Tibial artery (tissue), 4 donors: ENCODE data around the gene MASP2.

Experiments used
- DNase-seq, 2 donors: peaks; one replicate each; pipeline ENCODE4 v3.0.0-alpha.2; 2019
- H3K27ac ChIP-seq, 2 donors: fragments of 200-600 bp; sonication (generic) in 1 of 2; 1 replicate in 1 of 2; 2 replicates in 1 of 2; pipeline ENCODE4 v1.5.1; 2018 to 2019; ENCODE audit warnings: mild to moderate bottlenecking in 1 of 2
- H3K27me3 ChIP-seq, 2 donors: fragments of 200-600 bp; sonication (generic) in 1 of 2; one replicate each; pipeline versions ENCODE4 v1.5.1 to v1.6.0; 2016 to 2019
- H3K36me3 ChIP-seq, 3 donors: fragments of 200-600 bp; sonication (generic) in 2 of 3; one replicate each; pipeline ENCODE4 v1.5.1; 2016 to 2019; ENCODE audit warnings: mild to moderate bottlenecking in 2 of 3
- H3K4me1 ChIP-seq, 4 donors: fragments of 200-600 bp; sonication (generic) in 2 of 4; 1 replicate in 3 of 4; 2 replicates in 1 of 4; pipeline ENCODE4 v1.5.1; 2016 to 2019
- H3K4me3 ChIP-seq, 2 donors: fragments of 200-600 bp; sonication (generic) in 1 of 2; 1 replicate in 1 of 2; 2 replicates in 1 of 2; pipeline ENCODE4 v1.5.1; 2018 to 2019; ENCODE audit warnings: mild to moderate bottlenecking in 2 of 2
- H3K9me3 ChIP-seq, 3 donors: fragments of 200-600 bp; sonication (generic) in 1 of 3; one replicate each; pipeline ENCODE4 v1.5.1; 2016 to 2019
- intact Hi-C: fragments of 100-400 bp; cut with DNase I; formaldehyde crosslinking; loops from one replicate; pipeline ENCODE4 v1.15.0; 2023; ENCODE audit warnings: low total_unique reads
- TF ChIP-seq, protein P1 (sequence below), 2 experiments: fragments of 200-600 bp in 1 of 2; fragments of 450-650 bp in 1 of 2; IDR thresholded peaks; one replicate each; pipeline ENCODE4 v1.5.1; 2017 to 2019; ENCODE audit warnings: antibody characterized with exemption in 2 of 2, mild to moderate bottlenecking in 1 of 2, moderate library complexity in 1 of 2

Gene MASP2

DNA sequence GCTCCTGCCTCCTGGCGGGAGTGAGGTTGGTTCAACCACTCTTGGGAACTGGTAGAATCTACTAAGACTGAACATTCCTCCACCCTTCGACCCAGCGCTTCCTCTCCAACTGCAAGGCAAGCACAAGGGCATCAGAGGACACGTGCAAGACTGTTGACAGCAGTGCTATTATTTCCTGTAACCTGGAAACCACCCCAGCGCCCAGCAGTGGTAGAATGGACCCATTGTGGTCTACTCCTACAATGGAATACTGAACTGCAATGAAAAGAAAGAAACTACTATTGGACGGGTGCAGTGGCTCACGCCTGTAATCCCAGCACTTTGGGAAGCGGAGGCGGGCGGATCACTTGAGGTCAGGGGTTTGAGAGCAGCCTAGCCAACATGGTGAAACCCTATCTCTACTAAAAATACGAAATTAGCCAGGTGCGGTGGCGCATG is 67.5 kb downstream of the MASP2 start:
- Histone ChIP-seq H3K4me1 (peaks cover 0 to 31% (median 24%) of the 10 kb centered on the region in 4 donors), H3K4me3 (peak overlapping the region; percentile 31 to 37), H3K9me3 (no peaks in the 10 kb centered on the region), H3K27me3 (peaks cover 0 to 4% of the 10 kb centered on the region in 2 donors), H3K27ac (peak overlapping the region; percentile 26 to 38), H3K36me3 (no peaks in the 10 kb centered on the region)
- intact Hi-C loops: no loop called here
- TF ChIP-seq, protein P1, sequence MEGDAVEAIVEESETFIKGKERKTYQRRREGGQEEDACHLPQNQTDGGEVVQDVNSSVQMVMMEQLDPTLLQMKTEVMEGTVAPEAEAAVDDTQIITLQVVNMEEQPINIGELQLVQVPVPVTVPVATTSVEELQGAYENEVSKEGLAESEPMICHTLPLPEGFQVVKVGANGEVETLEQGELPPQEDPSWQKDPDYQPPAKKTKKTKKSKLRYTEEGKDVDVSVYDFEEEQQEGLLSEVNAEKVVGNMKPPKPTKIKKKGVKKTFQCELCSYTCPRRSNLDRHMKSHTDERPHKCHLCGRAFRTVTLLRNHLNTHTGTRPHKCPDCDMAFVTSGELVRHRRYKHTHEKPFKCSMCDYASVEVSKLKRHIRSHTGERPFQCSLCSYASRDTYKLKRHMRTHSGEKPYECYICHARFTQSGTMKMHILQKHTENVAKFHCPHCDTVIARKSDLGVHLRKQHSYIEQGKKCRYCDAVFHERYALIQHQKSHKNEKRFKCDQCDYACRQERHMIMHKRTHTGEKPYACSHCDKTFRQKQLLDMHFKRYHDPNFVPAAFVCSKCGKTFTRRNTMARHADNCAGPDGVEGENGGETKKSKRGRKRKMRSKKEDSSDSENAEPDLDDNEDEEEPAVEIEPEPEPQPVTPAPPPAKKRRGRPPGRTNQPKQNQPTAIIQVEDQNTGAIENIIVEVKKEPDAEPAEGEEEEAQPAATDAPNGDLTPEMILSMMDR (IDR thresholded peaks at IDR 0.05): no peak
- peak; percentile 65 to 80 for DNase-seq

DNA sequence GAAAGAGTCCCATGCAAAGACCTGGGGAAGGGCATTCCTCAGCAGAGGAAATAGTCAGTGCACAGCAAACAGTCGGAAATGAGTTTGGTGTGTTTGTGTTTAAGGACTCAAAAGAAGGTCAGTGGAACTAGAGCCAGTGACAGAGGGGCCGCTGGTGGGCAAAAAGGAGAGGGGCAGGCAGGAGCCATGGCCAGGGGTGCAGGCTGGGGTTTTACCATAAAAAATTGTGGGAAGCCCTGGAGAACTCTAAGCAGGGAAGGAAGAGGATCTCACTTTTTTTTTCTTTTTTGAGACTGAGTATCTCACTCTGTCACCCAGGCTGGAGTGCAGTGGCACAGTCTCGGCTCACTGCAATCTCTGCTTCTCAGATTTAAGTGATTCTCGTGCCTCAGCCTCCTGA is 68.3 kb downstream of the MASP2 start:
- intact Hi-C loops: no loop called here
- Histone ChIP-seq H3K27ac (no peak overlapping the region), H3K9me3 (no peaks in the 10 kb centered on the region), H3K36me3 (no peaks in the 10 kb centered on the region), H3K4me1 (peaks cover 0 to 32% (median 26%) of the 10 kb centered on the region in 4 donors), H3K4me3 (no peak overlapping the region), H3K27me3 (no peaks in the 10 kb centered on the region)
- DNase-seq: no peak
- TF ChIP-seq, protein P1 (IDR thresholded peaks at IDR 0.05): no peak
